ENCODE data around the gene SLC36A3.
"Not testable (repeated sequence)": the region's sequence is repeated elsewhere in the genome, so short reads cannot be mapped to it uniquely, and the experiment has no call there.

The SLC36A3 gene

DNA sequence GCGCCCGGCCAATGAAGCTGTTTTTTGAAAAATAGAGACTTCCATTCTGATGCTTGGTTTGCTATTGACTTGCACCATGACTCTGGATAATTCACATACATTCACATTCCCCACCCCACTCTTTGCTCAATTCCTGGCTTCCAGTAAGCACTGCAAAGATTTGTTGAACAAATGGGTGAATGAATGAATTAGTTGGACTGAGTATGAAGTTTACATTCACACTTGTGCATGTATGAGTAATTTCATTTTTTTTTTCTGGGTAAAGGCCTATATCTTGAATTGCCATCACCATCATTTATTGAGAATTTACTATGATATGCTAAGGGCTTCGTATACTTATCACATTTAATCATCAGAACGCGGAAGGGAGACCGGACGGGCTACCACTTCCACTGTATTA, 65.9 kb downstream of the SLC36A3 start:
- no peak for DNase-seq (ENCODE audit: low read depth)

GRCh38 chr5:151236888-151237287, 66.7 kb downstream of the SLC36A3 start:
- no peak for DNase-seq (ENCODE audit: low read depth)

- DNase-seq (ENCODE audit: low read depth): not testable (repeated sequence)
Observed at GRCh38 chr5:151235239-151235571, 68.4 kb downstream of the SLC36A3 start.

DNA sequence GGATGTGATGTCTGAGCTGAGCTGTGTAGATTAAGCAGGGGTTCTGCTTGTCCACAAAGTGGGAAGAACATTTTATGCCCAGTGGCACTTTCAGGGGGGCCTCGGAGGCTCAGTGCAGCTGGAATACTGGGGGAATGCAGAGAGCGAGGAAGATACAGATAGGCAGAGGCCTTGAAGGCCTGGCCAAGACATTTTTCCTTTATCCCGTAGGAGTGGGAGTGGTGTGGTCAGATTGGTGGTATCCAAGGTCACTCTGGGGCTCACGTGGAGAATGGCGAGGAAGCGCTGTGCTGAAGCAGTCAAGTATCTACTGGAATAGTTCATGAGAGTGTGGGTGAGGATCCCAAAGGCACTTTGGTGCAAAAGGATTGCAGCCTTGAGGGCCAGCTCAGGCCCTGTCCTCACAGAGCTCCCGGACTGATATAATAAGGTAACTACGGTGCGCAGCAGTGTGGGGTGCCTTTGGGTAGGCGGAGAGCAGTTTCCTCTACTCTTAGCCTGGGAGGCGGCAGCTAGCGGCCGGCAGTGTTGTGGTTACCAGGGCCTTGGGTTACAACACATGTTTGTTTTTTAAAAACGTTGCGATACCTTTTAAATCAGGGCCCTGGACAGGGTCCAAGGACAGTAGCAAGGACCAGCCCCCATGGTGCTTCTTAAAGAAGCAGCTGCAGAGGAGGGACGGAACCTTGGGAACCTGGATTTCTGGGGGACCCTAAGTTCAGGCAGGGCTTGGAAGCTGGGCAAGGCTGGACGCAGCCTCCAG, 68.9 kb downstream of the SLC36A3 start:
- DNase-seq (ENCODE audit: low read depth): no peak

DNA sequence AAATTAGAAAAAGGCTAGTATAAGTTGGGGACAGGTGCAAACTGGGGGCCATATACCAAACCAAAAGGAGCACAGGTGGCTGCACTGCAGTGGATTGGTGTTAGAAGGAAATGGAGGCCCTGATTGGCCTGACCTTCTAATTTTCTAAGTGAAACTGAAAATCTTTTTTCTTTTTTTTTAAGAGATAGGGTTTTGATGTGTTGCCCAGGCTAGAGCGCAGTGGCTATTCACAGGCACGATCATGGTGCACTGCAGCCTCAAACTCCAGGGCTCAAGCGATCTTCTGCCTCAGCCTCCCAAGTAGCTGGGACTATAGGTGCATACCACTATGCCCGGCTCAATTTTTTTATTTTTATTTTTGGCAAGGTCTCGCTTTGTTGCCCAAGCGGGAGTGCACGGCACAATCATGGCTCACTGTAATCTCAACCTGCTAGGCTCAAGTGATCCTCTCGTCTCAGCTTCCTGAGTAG, 69.9 kb downstream of the SLC36A3 start:
- DNase-seq (ENCODE audit: low read depth): no peak

DNA sequence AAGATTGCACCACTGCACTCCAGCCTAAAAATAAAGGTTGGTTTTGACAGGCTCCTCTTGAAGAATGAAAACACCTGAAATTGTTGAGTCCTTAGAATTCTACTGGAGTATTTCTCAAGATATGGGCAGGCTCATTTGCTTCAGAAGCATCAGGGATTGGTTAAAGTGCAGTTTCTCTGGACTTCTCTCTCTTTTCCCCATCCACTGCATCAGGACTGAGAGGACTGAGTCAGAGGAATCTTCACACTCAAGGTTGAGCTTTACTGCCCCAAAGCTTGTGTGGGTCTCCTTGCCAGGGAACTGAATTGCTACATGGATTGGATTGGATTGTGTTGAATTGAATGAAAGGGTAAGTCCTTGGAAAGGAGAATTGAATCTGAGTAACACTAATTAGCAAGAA, 72.2 kb downstream of the SLC36A3 start:
- DNase-seq (ENCODE audit: low read depth): no peak

DNA sequence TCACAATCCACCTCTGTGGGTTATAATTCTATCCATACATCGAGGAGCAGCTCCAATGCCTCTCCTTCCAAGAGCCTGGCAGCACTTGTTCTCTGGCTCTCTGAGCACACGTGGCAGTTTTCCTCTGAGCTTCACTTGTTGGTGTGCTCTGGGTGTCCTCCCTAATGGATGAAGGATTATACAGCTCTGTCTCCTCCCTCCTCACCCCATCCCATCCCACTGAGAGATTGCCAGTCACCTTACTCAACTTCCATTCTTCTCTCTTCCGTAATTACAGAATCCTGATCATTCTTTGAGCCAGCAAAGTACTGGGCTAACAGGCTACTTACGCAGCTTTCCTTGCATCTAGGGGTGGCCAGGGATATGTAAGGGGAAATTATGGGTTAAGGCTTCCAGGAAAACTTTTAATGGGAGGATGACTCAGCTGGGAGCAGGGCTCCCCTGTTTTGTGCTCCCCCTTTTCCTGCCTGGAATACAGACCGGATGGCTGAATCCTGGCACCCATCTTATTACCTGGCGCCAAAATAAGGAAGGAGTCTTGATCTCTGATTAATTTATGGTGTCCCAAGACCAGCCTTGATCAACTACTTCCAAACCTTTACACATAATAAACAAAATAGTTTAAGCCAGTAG, 73.4 kb downstream of the SLC36A3 start:
- DNase-seq (ENCODE audit: low read depth): no peak

- DNase-seq (ENCODE audit: low read depth): no peak
Observed at GRCh38 chr5:151228986-151229385, 74.6 kb downstream of the SLC36A3 start.

DNA sequence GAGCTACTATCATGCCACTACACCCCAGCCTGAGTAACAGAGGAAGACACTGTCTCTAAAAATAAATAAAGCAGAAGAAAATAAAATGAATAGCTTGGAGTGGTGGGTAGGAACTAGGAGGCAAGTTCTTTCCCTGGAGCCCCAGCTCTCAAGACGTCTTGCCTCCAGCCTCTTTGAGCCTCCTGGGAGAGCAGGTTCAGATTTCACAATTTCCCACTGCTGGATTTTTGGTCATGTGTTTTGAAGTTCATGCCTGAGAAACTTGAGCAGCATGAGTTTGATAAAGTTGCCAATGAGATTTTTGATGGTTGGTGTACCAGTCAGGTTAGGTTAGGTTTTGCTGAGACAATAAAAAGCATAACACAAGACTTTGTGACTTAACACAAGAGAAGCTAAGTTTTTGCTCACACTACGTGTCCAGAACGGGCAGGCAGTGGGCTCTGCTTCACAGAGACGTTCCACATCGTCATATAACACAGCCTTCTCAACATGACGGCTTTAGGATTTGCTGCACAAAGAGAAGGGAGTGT, 75.6 kb downstream of the SLC36A3 start:
- no peak for DNase-seq (ENCODE audit: low read depth)
